Right hindlimb (tissue), 1 donor: ENCODE measurements around the gene GRIP2.

ENCODE experiments used
- DNase-seq: peaks from one replicate; pipeline ENCODE4 v3.0.0-alpha.2; 2018

GRIP2 gene

GRCh38 chr3:14561051-14561960 lies 21.2 kb upstream of the GRIP2 start:
- no peak for DNase-seq

GRCh38 chr3:14560110-14560509 lies 20.0 kb upstream of the GRIP2 start:
- DNase-seq = no peak

DNA sequence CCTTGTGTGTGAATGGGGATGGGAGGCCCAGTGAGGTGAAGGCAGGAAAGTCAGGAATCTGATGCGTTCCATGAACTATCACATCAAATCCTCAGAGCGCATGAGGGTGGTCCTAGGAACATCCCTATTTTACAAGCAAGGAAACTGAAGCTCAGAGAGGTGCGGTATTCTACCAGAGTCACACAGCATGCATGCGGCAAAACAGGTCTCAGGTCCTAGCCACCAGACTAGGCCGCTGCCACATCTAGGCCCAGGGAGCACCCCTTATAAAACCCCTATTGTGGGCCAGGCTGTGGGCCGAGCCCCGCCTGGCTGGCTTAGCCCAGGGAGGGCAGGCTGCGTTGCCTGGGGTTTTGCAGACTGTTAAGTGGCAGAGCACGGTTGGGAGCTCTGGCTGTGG lies 17.9 kb upstream of the GRIP2 start:
- no peak for DNase-seq

GRCh38 chr3:14555835-14556234 lies 15.7 kb upstream of the GRIP2 start:
- no peak for DNase-seq

DNA sequence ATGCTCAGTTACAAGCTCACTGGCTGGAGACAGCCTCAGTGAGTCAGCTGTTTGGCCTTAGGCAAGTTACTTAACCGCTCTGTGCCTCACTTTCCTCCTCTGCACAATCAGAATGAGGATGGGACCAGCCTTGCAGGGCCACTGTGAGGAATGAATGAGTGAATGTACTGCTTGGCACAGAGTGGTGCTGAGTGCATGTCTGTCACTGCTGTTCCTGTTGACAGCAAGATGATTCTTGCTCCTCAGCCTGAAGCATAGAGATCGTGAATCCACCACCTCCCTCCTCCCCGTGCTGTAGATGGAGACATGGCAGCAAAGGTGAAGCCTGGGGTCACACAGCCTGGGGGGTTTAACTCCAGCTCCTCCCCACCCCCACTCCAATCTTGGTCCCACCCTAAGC lies 14.6 kb upstream of the GRIP2 start:
- no peak for DNase-seq

- DNase-seq = no peak
Measured at GRCh38 chr3:14553871-14554270, 13.7 kb upstream of the GRIP2 start.

- no peak for DNase-seq
Measured at GRCh38 chr3:14552717-14553116, 12.6 kb upstream of the GRIP2 start.

DNA sequence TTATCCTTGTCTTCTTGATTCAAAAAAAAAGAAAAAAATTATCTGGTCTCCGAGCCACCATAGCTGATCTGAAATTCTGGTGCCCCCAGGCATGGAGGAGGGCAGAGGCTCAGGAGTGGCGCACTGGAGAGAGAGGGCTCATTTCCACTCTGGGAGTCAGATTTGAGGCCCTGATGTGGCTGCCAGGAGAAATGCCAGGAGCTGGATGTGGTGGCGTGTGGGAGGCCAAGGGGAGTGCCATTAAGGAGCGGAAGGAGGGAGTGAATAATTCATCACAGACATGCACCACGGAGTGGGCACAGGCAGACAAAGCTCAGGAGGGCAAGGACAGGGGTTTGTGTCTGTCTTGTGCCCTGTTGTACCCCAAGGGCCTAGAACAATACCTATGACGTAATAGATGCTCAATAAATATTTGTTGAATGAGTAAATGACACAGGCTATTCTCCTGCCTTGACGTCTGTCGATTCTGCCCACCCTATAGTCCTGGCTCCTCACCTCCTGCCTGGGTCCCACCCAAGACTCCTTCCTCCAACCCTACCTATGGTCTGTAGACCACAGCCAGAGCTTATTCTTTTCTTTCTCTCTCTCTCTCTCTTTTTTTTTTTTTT lies 12.0 kb upstream of the GRIP2 start:
- DNase-seq = no peak

DNA sequence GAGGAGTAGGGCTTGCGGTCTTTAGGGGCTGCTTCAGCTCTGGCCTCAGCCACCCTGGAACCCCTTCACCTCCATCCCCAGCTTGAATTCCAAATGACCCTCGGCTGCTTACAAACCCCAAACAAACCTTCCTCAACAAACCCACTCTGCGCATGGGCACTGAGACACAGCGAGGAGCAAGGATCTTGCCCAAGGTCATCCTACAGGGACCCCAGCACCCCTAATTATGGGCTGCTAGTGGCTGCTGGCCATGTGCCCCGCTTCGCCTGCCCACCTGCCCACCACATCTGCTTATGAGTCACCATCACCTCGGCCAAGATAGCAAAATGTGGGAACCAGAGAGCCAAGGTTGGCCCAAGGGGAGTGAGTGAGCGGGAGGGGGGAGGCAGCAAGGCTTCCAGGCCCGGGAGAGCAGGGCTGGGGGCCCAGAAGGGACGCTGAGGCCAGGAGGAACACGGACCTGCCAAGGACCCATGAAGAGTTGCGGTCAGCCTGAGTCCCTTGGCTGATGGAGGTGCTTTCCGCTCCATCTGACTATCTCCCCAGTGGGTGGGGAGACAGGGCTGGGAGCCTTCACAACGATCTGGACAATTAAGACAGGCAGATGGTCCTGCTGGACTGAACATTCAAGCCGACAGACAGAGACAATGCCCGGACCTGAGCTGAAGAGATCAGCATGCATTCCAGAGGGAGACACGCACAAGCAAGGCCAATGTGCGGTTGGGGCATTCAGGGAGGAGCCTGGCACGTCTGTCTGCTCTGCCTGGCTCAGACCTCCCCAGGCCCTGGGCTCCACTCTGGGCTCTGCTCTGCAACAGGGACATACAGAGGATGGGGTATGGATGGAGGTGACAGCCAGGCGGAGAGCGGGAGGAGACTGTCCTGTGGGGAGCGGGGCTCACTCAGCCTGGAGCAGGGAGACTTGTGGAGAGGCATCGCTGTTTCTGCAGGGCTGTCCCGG lies 10.8 kb upstream of the GRIP2 start:
- DNase-seq = no peak

DNA sequence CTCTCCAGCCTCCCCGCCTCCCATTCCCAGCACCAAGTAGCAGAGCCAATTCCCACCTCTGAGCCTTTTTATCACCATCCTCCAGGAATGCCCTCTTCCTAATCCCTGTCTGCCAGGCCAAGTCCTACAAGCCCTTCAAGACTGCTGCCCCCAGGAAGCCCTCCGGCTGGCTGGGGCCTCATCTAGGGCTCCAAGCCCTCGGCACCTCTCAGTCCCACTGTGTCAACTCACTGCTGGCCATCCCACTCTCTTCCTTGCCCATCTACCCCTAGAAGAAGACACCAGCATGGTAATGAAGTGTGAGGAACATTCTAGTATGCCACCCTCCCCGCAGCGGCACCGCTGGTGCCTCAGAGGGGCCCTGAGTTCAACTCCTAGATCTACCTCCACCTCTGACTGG lies 10.0 kb upstream of the GRIP2 start:
- DNase-seq = no peak

DNA sequence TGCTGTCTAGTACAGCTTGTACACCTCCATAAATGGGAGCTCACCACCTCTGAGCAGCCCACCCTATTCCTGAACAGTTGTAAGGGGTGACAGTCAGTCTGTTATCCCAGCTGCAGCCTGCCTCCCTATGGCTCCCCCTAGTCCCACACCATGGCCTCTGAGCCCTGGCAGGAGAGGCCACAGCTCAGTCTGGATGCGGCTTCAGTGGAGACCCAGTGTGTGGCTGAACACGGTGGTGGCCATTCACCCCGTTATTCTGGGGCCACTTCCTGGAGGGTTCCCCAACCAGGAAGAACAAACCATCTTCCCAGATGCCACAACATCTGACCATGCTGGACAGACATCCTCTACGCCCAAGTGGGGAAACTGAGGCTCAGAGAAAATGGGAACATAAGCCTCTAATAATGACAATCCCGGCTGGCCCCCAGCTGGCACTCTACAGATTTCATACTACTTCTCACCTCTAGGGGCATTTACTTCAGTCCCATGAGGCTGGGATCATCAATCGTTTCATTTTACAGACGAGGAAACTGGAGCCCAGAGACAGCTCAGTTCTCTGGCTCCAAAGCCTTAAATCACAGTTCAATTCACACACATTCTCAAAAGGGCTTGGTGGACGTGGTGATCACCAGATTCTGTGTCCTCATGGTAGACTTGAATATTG lies 9.2 kb upstream of the GRIP2 start:
- no peak for DNase-seq

- DNase-seq = peak; percentile 79
Measured at GRCh38 chr3:14548321-14548729, 8.2 kb upstream of the GRIP2 start.

- no peak for DNase-seq
Measured at GRCh38 chr3:14547693-14548092, 7.6 kb upstream of the GRIP2 start.

- no peak for DNase-seq
Measured at GRCh38 chr3:14546041-14546440, 5.9 kb upstream of the GRIP2 start.

GRCh38 chr3:14545251-14545635 lies 5.1 kb upstream of the GRIP2 start:
- DNase-seq = no peak

- no peak for DNase-seq
Measured at GRCh38 chr3:14544282-14545250, 4.4 kb upstream of the GRIP2 start.

GRCh38 chr3:14543446-14543845 lies 3.3 kb upstream of the GRIP2 start:
- no peak for DNase-seq

DNA sequence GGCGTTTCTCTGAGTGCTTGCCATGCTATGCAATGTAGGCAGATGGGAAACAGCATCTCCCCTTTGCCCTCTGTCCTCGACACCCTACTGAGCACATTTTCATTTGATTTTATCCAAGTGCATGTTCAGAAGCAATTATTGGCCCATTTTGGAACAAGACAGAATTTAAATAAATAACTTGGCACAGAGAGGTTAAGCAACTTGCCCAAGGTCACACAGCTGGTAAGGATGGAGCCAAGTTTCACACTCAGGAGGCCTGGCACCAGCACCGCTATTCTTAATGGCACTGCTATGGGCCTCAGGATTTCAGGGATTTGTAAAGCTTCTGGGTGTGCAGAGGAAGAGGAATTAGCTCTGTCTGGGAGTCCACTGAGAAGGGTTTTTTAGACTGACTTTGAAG lies 2.5 kb upstream of the GRIP2 start:
- no peak for DNase-seq

DNA sequence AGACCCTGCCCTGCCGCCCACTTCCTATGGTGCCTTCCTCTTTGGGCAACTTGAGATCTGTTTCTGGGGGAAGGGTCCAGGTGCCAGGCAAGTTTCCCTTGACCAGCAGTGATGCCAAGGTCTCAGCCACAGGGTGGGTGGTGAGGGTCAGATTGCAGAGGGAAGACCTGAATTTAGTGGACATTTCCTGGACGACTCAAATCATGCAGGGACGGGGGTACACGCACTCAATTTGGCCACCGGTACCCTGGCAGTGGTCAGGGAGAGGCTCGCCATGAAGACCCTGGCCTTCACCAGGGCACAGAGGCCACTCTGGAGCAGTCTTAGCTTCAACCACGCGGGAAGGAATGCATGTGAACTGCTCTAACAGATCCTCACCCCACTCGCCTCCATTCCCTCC lies 1.5 kb upstream of the GRIP2 start:
- DNase-seq = no peak

- DNase-seq = no peak
Measured at GRCh38 chr3:14540821-14541385, 761 bp upstream of the GRIP2 start.

DNA sequence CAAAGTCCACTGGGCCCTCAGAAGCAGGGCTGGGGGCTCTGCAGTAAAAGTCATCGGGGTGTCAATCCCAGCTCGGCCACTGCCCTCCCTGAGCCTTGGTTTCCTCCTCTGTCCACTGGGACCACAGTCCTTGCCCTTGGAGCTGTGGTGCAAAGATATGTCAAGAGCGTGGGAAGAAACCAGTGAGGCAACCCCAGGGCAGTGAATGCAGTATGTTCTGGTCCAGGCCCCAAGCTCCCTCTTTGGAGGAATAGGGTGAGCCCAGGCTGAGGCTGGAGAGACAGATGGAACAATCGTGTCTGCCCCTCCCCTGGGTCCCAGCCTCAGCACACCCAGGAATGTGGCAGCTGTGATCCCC lies 779 bp downstream of the GRIP2 start:
- no peak for DNase-seq
